ENCODE measurements around the gene STK32B.

The STK32B gene

GRCh38 chr4:5365071-5366008 is 314.1 kb downstream of the STK32B start:
- no peaks in the 10 kb centered on the region for H3K36me3 ChIP-seq
- no peak overlapping the region for H3K27ac ChIP-seq
- no peaks in the 10 kb centered on the region for H3K27me3 ChIP-seq (ENCODE audit: insufficient read depth, low read depth, severe bottlenecking)
- no peak for DNase-seq
- no peak for TF ChIP-seq CTCF (IDR thresholded peaks at IDR 0.05; ENCODE audit: low read depth, low read length)
- no peak overlapping the region for H3K4me3 ChIP-seq (ENCODE audit: low read depth, low read length)
- H3K9me3 ChIP-seq (ENCODE audit: severe bottlenecking), result no peaks in the 10 kb centered on the region

GRCh38 chr4:5366009-5366386 is 314.7 kb downstream of the STK32B start:
- TF ChIP-seq CTCF (IDR thresholded peaks at IDR 0.05; ENCODE audit: low read depth, low read length), result no peak
- no peaks in the 10 kb centered on the region for H3K36me3 ChIP-seq
- no peaks in the 10 kb centered on the region for H3K9me3 ChIP-seq (ENCODE audit: severe bottlenecking)
- H3K27me3 ChIP-seq (ENCODE audit: insufficient read depth, low read depth, severe bottlenecking), result no peaks in the 10 kb centered on the region
- no peak overlapping the region for H3K27ac ChIP-seq
- no peak overlapping the region for H3K4me3 ChIP-seq (ENCODE audit: low read depth, low read length)
- DNase-seq, result no peak

GRCh38 chr4:5366421-5366820 is 315.1 kb downstream of the STK32B start:
- Histone ChIP-seq H3K27ac (no peak overlapping the region), H3K4me3 (ENCODE audit: low read depth, low read length) (no peak overlapping the region), H3K9me3 (ENCODE audit: severe bottlenecking) (no peaks in the 10 kb centered on the region), H3K27me3 (ENCODE audit: insufficient read depth, low read depth, severe bottlenecking) (no peaks in the 10 kb centered on the region), H3K36me3 (no peaks in the 10 kb centered on the region)
- TF ChIP-seq CTCF (IDR thresholded peaks at IDR 0.05; ENCODE audit: low read depth, low read length), result no peak
- DNase-seq, result no peak

GRCh38 chr4:5368426-5368825 is 317.1 kb downstream of the STK32B start:
- no peak for DNase-seq
- Histone ChIP-seq H3K27me3 (ENCODE audit: insufficient read depth, low read depth, severe bottlenecking) (no peaks in the 10 kb centered on the region), H3K36me3 (no peaks in the 10 kb centered on the region), H3K27ac (no peak overlapping the region), H3K9me3 (ENCODE audit: severe bottlenecking) (no peaks in the 10 kb centered on the region), H3K4me3 (ENCODE audit: low read depth, low read length) (no peak overlapping the region)
- no peak for TF ChIP-seq CTCF (IDR thresholded peaks at IDR 0.05; ENCODE audit: low read depth, low read length)

- DNase-seq, result no peak
- Histone ChIP-seq H3K27ac (no peak overlapping the region), H3K36me3 (no peaks in the 10 kb centered on the region), H3K4me3 (ENCODE audit: low read depth, low read length) (no peak overlapping the region), H3K9me3 (ENCODE audit: severe bottlenecking) (peaks cover 10% of the 10 kb centered on the region), H3K27me3 (ENCODE audit: insufficient read depth, low read depth, severe bottlenecking) (no peaks in the 10 kb centered on the region)
- TF ChIP-seq CTCF (IDR thresholded peaks at IDR 0.05; ENCODE audit: low read depth, low read length), result no peak
Measured at GRCh38 chr4:5370286-5370685, 319.0 kb downstream of the STK32B start.
